Lung (tissue), 12 donors: ENCODE data around the gene CCDC201. TPM values are rescaled to one million over a fixed set of nuclear protein-coding genes. Genes with fewer than 3 reads are reported as not detected.

ENCODE experiments used
- ATAC-seq: fragments of 200-7000 bp; cut with Tn5 transposase; one replicate; pipeline ENCODE4 v1.9.1; 2020; ENCODE audit warnings: moderate number of reproducible peaks; ENCODE audit not compliant: insufficient read depth, low FRiP score
- DNase-seq, 3 donors: peaks; one replicate each; pipeline ENCODE4 v3.0.0-alpha.2; 2013 to 2017
- H3K27ac ChIP-seq, 2 donors: one replicate each; pipeline ENCODE4 v1.5.1; 2013; ENCODE audit warnings: mild to moderate bottlenecking in 2 of 2, moderate library complexity in 2 of 2, control low read depth in 1 of 2, inconsistent platforms in 1 of 2, low read depth in 1 of 2, low read length in 1 of 2
- H3K27me3 ChIP-seq, 3 donors: one replicate each; pipeline ENCODE4 v1.5.1; 2013; ENCODE audit warnings: low read length in 2 of 3; ENCODE audit not compliant: control insufficient read depth in 3 of 3, insufficient read depth in 3 of 3
- H3K36me3 ChIP-seq, 4 donors: one replicate each; pipeline ENCODE4 v1.5.1; 2013; ENCODE audit warnings: low read length in 4 of 4, mild to moderate bottlenecking in 1 of 4, moderate library complexity in 1 of 4; ENCODE audit not compliant: control insufficient read depth in 4 of 4, insufficient read depth in 4 of 4
- H3K4me1 ChIP-seq, 5 donors: one replicate each; pipeline ENCODE4 v1.5.1; 2013; ENCODE audit warnings: low read length in 5 of 5, mild to moderate bottlenecking in 2 of 5, moderate library complexity in 1 of 5; ENCODE audit not compliant: control insufficient read depth in 5 of 5, insufficient read depth in 5 of 5
- H3K4me3 ChIP-seq: one replicate; pipeline ENCODE4 v1.5.1; 2013; ENCODE audit warnings: mild to moderate bottlenecking, control low read depth, moderate library complexity
- H3K9ac ChIP-seq, 2 donors: one replicate each; pipeline ENCODE4 v1.5.1; 2013; ENCODE audit warnings: low read length in 2 of 2, control low read depth in 1 of 2; ENCODE audit not compliant: insufficient read depth in 1 of 2
- H3K9me3 ChIP-seq, 4 donors: one replicate each; pipeline ENCODE4 v1.5.1; 2013; ENCODE audit warnings: low read length in 3 of 4, mild to moderate bottlenecking in 1 of 4, moderate library complexity in 1 of 4; ENCODE audit not compliant: control insufficient read depth in 4 of 4, insufficient read depth in 3 of 4
- WGBS, 2 donors: extraction: QIAGEN DNeasy Blood & Tissue Kit; methylation state at CpG; one replicate each; pipeline ENCODE4 v1.1.7; 2013; 5-methylcytosine and 5-hydroxymethylcytosine counted together
- polyA plus RNA-seq, 2 donors: library from polyadenylated mRNA; stranded (reverse); fragments of 200-250 nt; gene quantifications; one replicate each; pipeline ENCODE4 v1.2.1, GENCODE V29; 2013
- total RNA-seq, 2 donors: library from RNA; depleted of rRNA in 1 of 2; stranded (reverse); fragments of >200 nt in 1 of 2; gene quantifications; one replicate each; pipeline ENCODE4 v1.2.1, GENCODE V29; 2014 to 2021
- TF ChIP-seq, protein P1 (sequence below): IDR thresholded peaks from 2 replicates; pipeline ENCODE4 v1.5.1; 2012; ENCODE audit warnings: mild to moderate bottlenecking; ENCODE audit errors: control extremely low read depth, extremely low read depth
- donor health status: control.
- donor health status: control.
- donor health status: Bipolar disorder and iron deficiency.
- donor health status: healthy.
- donor health status: DM: yes; HTN: yes; CAD: no.

CCDC201 gene
- total and polyA plus RNA-seq, 4 donors: not detected

DNA sequence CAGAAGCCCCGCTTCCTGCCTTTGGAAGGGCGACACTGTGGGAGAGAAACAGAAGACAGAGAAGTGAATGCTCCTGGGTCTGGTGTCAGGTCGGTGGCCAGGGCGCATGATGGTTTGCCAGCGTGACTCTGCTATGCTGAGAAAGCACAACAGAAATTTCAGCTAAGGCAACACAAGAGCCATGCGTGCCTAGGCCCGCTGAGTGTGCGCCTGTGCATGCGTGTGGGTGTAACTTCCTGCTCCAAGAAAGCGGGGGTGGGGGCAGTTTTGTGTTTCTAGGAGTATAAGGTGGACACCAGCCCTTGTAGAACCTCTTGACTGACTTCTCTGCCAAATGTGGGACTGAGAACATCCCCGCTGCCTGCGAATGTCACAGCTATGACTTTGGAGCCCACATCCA is 42.0 kb upstream of the CCDC201 start:
- ATAC-seq (no peak), DNase-seq (no peak)
- Histone ChIP-seq H3K27me3 (peaks cover 0 to 18% (median 6%) of the 10 kb centered on the region in 3 donors), H3K9ac (no peak overlapping the region), H3K36me3 (no peaks in the 10 kb centered on the region), H3K27ac (no peak overlapping the region), H3K4me3 (no peak overlapping the region), H3K9me3 (no peaks in the 10 kb centered on the region), H3K4me1 (peaks cover 0 to 21% (median 0%) of the 10 kb centered on the region in 5 donors)
- TF ChIP-seq, protein P1, sequence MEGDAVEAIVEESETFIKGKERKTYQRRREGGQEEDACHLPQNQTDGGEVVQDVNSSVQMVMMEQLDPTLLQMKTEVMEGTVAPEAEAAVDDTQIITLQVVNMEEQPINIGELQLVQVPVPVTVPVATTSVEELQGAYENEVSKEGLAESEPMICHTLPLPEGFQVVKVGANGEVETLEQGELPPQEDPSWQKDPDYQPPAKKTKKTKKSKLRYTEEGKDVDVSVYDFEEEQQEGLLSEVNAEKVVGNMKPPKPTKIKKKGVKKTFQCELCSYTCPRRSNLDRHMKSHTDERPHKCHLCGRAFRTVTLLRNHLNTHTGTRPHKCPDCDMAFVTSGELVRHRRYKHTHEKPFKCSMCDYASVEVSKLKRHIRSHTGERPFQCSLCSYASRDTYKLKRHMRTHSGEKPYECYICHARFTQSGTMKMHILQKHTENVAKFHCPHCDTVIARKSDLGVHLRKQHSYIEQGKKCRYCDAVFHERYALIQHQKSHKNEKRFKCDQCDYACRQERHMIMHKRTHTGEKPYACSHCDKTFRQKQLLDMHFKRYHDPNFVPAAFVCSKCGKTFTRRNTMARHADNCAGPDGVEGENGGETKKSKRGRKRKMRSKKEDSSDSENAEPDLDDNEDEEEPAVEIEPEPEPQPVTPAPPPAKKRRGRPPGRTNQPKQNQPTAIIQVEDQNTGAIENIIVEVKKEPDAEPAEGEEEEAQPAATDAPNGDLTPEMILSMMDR: no peak
- 92% methylated on average over 12 of the region's 12 CpGs for WGBS, 2 donors

DNA sequence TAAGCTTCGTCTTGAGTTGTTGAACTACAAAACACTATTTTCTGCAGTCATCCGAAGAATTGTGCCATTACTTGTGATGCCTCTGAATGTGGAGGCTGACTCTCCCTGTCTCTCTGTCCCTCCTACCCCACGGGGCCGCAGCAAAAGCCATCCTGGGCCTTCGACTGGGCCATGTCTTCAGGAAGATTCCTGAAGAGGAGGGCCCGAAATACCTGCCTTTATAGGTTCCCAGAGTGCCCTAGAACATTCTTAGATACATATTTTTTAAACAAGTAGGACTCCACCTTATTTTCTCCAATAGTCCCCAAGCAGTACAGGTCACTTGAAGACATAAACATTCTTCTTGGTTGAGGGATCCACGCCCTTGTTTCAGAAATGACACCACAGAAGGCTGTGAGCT is 40.1 kb upstream of the CCDC201 start:
- no peak overlapping the region for H3K27ac ChIP-seq
- H3K4me1 ChIP-seq: peaks cover 0 to 4% (median 0%) of the 10 kb centered on the region in 5 donors
- no peak overlapping the region for H3K4me3 ChIP-seq
- DNase-seq (no peak), ATAC-seq (no peak)
- no peak overlapping the region for H3K9ac ChIP-seq
- WGBS, 2 donors: 90 to 92% methylated on average over 7 of the region's 7 CpGs
- peaks cover 0 to 2% (median 0%) of the 10 kb centered on the region in 3 donors for H3K27me3 ChIP-seq
- TF ChIP-seq, protein P1: no peak
- no peaks in the 10 kb centered on the region for H3K36me3 ChIP-seq
- no peaks in the 10 kb centered on the region for H3K9me3 ChIP-seq

DNA sequence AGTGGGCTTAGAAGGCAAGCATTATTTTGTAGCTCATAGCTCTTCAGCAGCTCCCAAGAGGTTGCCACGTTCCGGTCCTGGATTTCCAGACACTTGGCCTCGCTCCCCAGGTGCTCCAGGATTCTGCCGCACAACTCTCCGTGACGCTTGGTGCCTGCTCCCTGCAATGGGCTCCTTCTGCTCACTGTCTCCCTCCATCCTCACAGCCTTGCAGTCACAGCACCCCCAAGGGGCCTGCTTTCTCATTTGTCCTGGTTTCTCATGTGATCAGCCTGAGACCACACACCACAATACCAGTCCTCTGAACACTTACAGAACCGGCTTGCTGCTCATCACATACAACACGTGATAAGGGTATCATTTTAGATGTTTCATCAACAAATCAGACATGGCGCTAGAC is 38.4 kb upstream of the CCDC201 start:
- H3K9me3 ChIP-seq: no peaks in the 10 kb centered on the region
- no peaks in the 10 kb centered on the region for H3K36me3 ChIP-seq
- TF ChIP-seq, protein P1: no peak
- no peaks in the 10 kb centered on the region for H3K27me3 ChIP-seq
- no peak overlapping the region for H3K27ac ChIP-seq
- 92 to 93% methylated on average over 9 of the region's 9 CpGs for WGBS, 2 donors
- no peak overlapping the region for H3K4me3 ChIP-seq
- no peak for ATAC-seq
- no peak overlapping the region for H3K9ac ChIP-seq
- DNase-seq: no peak
- no peaks in the 10 kb centered on the region for H3K4me1 ChIP-seq

DNA sequence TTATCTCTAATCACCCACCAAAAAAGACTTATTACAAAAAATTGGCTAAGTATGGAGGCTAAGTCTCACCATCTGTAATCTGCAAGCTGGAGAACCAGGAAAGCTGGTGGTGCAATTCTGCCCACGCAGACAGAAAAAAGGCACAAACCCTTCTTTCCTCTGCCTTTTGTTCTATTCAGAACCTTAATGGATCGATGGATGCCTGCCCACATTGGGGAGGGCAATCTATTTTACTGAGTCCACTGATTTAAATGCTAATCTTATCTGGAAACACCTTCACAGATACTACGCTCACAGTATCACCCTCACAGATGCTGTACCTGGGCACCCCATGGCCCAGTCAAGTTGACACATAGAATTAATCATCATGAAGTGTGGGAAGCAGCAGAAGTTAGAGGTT is 38.0 kb upstream of the CCDC201 start:
- H3K27ac ChIP-seq: no peak overlapping the region
- TF ChIP-seq, protein P1: no peak
- H3K36me3 ChIP-seq: no peaks in the 10 kb centered on the region
- DNase-seq: no peak
- no peaks in the 10 kb centered on the region for H3K4me1 ChIP-seq
- WGBS, 2 donors: 89 to 93% methylated on average over 3 of the region's 3 CpGs
- H3K9ac ChIP-seq: no peak overlapping the region
- no peak for ATAC-seq
- H3K9me3 ChIP-seq: no peaks in the 10 kb centered on the region
- H3K4me3 ChIP-seq: no peak overlapping the region
- H3K27me3 ChIP-seq: no peaks in the 10 kb centered on the region
